HG03460 (cell line): ENCODE data around the gene ZC3H18.
"Not testable (repeated sequence)": the region's sequence is repeated elsewhere in the genome, so short reads cannot be mapped to it uniquely, and the experiment has no call there.

Experiments used
- ATAC-seq: cut with Tn5 transposase; IDR thresholded peaks from one replicate; pipeline ENCODE4 v1.9.1; 2021; ENCODE audit not compliant: unreplicated experiment

ZC3H18 gene

GRCh38 chr16:88600539-88600896 lies 30.3 kb downstream of the ZC3H18 start:
- ATAC-seq = no peak

DNA sequence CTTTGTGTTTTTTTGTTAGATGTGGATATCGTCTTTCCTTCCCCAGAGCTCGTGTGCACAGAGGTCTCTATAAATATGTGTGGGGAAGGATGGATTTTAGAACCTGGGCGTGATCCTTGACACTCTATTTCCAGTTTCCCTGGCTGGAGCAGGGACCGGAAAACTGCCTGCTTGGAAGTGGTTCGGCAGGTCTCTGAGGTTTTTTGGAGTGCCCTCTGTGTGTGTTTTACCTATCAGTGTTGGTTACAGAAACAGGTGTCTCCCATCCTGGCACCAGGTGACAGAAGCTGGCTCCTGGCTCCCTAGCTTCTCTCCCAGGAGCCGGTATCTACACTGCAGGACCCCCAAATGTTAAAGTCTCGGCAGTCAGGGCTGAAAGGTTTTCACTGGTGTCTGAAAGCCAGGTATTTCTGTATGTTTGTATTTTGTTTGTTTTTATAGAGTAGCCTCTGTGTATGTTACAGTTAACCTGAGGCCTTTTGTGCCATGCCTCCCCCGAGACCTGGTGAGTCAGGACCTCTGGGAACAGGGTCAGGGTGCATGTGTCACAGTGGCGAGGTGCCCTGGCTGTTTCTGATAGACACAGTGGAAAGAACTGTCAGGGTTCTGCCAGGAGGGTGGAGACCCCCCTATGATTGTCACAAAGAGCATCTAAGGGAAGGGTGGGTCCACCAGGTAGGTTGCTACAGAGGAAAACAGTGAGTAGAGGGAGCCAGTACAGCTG lies 31.3 kb downstream of the ZC3H18 start:
- ATAC-seq = no peak

DNA sequence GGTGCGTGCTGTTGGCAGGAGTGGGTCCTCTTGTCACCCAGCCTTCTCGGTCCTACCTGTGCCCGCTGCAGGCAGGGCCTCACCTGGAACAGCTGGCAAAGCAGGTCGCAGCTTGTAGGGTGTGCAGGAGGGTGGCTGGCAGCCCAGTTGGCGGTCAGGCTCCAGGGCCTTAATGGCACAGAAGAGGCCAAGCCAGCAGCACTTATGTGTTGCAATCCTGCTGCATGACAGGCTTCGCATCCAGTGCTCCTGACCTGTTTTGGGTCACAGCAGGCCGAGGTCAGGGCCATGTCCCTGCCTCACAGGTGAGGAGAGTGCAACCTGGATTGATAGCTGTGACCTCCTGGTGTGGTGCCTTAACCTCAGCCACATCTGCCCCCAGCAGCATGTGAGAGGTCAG lies 31.9 kb downstream of the ZC3H18 start:
- ATAC-seq = no peak

- ATAC-seq = no peak
Measured at GRCh38 chr16:88605186-88606147, 35.3 kb downstream of the ZC3H18 start.

DNA sequence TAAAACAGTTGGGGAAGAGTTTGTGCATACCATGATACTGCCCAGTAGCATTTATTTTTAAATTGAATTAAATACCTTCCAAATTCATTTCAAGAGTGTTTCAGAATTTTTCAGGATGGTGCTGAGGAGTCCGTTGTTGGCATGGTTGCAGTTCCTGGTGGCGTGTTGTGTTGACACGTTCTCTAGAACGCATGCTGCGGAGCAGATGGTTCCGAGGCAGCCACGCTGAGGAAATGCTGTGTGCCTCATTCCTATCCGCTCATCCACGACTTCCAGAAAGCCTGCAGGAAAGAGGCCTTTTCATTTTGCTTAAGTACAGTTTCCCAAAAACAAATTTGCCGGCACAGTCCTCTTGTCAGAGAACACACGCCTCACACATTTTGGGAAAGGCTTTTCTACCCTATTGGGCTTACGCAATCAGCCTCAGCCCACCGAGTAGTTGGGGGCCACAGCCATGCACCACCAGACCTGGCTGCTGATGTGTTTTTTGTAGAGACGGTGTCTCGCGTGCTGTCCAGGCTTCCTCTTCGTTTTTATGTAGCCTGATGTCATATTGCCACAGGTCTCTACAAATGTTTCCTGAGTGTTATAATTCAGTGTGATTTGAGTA lies 36.0 kb downstream of the ZC3H18 start:
- ATAC-seq = no peak

DNA sequence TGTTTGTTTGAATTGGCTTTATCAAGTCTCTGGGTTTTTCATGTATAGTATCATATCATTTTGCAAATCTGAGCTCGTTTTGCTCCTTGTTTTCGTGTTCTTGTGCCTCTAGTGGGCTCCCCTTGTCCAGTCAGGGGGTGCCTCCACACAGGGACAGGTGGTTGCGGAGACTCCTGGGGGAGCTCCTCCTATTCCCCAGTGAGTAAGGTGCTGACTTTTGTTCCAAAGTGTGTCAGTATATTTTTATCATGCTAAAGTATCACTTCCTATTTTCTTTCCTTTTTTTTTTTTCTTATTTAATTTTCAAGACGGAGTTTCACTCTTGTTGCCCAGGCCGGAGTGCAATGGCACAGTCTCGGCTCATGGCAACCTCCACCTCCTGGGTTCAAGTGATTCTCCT lies 37.9 kb downstream of the ZC3H18 start:
- ATAC-seq = no peak

DNA sequence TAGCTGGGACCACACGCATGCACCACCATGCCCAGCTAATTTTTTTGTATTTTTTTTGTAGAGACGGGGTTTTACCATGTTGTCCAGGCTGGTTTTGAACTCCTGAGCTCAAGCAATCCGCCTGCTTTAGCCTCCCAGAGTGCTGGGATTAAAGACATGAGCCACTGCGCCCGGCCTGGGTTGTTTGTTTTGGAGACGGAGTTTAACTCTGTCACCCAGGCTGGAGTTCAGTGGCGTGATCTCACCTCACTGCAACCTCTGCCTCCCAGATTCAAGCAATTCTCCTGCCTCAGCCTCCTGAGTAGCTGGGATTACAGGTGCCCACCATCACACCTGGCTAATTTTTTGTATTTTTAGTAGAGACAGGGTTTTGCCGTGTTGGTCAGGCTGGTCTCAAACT lies 39.2 kb downstream of the ZC3H18 start:
- ATAC-seq = not testable (repeated sequence)

DNA sequence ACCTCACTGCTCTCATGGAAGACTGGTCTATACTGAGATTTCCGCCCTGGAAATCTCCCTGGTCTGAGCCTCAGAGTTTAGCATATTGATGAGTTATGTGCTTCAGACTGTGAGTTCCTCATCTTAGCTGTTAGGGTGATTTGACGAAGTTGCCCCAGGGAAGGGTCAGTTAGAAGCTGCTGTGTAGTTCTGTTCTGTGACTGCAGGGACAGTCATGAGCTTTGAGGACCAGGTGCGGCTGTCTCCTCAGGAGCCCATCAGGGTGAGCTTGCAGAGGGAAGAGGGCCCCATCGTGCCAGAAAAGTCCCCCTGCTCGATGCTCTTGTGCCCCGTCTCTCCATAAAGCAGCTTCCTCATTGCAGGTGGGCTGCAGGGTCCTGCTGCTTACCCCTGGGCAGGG lies 39.9 kb downstream of the ZC3H18 start:
- ATAC-seq = no peak

- ATAC-seq = no peak
Measured at GRCh38 chr16:88610909-88611812, 41.0 kb downstream of the ZC3H18 start.

DNA sequence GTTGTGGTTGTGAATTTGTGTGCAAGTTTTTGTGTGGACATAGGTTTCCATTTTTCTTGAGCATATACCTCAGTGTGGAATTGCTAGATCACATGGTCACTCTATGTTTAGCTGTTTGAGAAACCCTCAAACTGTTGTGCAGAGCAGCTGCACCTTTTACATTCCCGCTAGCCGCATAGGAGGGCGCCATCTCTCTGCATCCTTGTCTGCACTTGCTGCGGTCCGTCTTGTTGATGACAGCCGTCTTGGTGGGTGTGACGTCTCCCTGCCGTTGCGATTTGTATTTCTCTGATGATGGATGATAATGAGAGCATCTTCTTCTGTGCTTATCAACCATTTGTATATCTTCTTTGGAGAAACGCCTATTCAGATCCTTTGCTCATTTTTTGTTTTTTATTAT lies 43.1 kb downstream of the ZC3H18 start:
- no peak for ATAC-seq

DNA sequence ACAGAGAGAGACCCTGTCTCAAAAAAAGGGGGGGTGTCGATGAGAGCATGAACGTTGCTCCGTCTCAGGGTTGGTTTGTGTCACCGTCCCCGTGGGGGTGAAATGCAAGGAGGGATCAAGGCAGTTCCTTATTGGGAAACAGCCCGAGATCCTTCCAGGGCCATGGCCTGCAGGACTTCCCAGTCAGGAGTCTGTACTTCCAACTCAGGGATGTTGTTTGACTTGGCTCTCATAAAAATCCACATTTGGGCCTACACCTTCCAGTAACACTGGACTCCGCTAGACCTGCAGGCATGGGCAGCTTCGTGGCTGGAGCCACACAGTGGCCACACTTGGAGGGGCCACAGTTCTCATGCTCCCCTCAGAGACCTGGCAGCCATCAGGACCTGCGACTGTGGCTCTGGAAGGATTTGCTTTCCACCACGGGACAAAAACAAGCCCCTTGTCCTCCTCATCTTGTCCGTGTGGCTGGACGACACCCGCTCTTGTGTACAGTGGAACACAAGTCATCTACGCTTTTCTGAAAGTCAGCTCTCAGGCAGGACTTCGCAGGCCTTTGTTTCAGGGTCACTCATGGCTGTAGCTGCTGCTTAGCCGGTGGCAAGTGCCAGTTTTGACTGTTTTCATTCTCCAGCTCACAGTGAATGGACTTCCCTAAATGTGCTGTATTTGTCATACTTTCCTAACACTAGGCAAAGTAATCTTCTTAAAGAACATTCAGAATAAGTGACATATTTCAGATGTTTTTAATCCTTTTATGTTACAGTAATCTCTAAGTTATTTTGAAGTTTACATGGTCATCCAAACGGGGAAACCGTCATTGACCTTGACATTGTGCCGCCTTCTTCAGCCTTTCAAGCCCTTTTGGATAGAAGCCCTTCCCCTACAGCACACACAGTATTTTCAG lies 44.0 kb downstream of the ZC3H18 start:
- ATAC-seq = no peak

GRCh38 chr16:88614818-88615580 lies 44.8 kb downstream of the ZC3H18 start:
- ATAC-seq = no peak

DNA sequence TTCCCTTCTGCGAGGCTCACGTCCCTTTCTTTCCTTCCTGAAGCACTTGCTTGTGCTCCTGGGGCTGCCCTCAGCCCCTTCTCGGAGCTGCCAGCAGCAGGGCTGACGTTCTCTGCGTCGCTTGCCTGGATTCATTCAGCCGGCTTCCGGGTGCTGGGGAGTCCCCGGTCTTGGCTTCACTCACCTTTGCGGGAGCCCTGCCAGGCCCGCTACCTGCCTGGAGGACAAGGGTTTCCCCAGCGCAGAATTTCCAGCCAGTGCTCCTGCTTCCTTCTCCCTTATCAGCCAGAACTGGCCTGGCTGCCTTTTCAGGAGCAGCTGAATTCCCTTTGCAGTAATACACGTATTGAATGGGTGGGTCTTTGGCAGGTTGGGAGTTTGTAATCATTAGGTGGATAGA lies 46.1 kb downstream of the ZC3H18 start:
- ATAC-seq = no peak

- no peak for ATAC-seq
Measured at GRCh38 chr16:88616736-88617135, 46.5 kb downstream of the ZC3H18 start.

DNA sequence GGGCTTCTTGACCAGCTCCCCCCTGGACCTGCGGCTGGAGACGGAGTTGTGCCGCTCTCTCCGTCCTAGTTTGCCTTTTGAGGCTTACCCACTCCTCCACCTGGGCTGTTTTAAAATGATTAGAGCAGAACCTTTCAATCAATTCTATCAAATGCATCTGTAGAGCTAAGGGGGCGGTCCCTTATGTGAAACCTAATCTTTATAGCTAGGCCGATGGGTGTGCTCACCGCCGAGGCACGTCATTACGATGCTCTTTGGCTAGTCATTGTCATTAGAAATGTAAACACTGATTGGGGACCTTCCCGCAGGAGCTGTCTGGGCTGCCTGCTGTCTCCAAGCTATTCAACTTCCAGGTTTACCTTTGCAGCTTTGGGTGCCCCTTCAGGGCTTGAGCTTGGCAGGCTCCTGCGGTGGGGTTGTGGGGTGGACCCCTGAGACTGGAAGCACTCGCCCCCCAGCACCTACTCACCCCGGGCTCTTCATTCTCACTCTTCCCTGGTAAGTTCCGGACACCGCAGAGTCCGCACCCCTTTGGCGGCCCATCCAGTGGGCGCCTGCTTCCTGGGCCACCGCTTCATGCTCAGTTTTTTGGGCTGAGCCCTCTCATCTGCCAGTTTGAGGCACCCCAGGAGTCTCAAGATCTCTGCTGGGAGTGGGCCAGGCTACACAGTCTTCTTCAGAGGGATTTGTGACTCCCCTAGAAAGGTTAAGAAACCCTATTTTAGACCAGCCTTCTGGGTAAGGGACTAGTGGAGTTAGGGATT lies 47.2 kb downstream of the ZC3H18 start:
- ATAC-seq = no peak

GRCh38 chr16:88618182-88618955 lies 48.2 kb downstream of the ZC3H18 start:
- ATAC-seq = no peak

DNA sequence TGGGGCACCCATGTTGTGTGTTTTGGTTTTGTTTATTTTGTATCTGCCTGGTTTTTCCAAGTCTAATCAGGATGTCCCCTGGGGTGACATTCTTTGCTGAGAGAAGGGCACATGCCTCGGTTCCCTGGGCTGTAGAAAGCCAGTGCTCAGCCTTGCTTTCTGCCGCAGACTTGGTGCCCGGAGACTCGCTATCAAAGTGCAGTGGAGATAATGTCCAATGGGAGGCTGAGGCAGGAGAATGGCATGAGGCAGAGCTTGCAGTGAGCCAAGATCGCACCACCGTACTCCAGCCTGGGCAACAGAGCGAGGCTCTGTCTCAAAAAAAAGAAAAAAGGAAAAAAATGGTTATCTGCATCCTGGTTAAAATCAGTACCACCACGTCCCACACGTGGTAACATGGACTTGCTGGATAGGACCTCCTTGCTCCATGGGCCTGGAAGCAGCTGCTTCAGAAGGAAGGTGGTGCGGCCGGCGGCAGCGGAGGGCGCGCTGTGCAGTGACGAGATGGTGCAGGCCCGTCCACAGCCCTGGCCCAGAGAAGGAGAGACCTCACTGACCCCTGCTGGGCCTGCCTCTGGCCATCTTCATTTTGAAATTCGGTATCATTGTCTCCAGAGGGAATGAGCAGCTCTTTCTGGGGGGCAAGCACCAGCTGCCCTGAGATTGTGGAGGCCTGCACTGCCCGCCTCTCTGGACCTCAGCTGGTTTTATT lies 48.9 kb downstream of the ZC3H18 start:
- no peak for ATAC-seq
